Muscle layer of colon (tissue), 2 donors: ENCODE measurements around the gene LRRC42.
"Not testable (repeated sequence)": the region's sequence is repeated elsewhere in the genome, so short reads cannot be mapped to it uniquely, and the experiment has no call there.

Experiments
- H3K27ac ChIP-seq: one replicate; pipeline ENCODE4 v1.7.0; 2013; ENCODE audit warnings: low read depth, mild to moderate bottlenecking, low read length, moderate library complexity
- H3K27me3 ChIP-seq, 2 donors: one replicate each; pipeline ENCODE4 v1.7.0; 2013; ENCODE audit warnings: low read length in 2 of 2, mild to moderate bottlenecking in 2 of 2; ENCODE audit not compliant: insufficient read depth in 2 of 2, control insufficient read depth in 1 of 2
- H3K36me3 ChIP-seq: one replicate; pipeline ENCODE4 v1.7.0; 2013; ENCODE audit warnings: mild to moderate bottlenecking, low read length; ENCODE audit not compliant: insufficient read depth
- H3K4me1 ChIP-seq: one replicate; pipeline ENCODE4 v1.7.0; 2013; ENCODE audit warnings: mild to moderate bottlenecking, low read length; ENCODE audit not compliant: insufficient read depth
- H3K4me3 ChIP-seq, 2 donors: one replicate each; pipeline ENCODE4 v1.7.0; 2013; ENCODE audit warnings: low read length in 2 of 2, low read depth in 1 of 2, mild to moderate bottlenecking in 1 of 2, moderate library complexity in 1 of 2
- H3K9ac ChIP-seq: one replicate; pipeline ENCODE4 v1.7.0; 2013; ENCODE audit warnings: low read length
- H3K9me3 ChIP-seq: one replicate; pipeline ENCODE4 v1.7.0; 2013; ENCODE audit warnings: mild to moderate bottlenecking, low read length
- donor health status: abdominal sarcoma.
- donor health status: Adenocarcinoma of cecum.

LRRC42 gene

DNA sequence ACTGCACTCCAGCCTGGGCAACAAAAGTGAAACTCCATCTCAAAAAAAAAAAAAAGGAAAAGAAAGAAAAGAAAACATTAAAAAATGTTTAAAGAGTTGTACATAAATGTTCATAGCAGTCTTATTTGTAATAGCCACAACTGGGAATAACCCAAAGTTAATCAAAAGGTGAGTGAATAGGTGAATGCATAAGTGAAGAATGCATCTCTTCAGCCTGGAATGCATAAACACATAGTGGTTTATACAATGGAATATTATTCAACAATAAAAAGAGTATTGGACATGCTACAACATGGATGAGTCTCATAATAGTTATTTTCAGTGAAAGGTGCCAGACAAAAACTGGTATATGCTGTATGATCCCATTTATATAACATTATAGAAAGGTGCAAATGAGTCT is 53.8 kb downstream of the LRRC42 start:
- Histone ChIP-seq H3K27me3 (no peaks in the 10 kb centered on the region), H3K36me3 (no peaks in the 10 kb centered on the region), H3K4me3 (no peak overlapping the region), H3K27ac (no peak overlapping the region), H3K4me1 (no peaks in the 10 kb centered on the region), H3K9ac (no peak overlapping the region), H3K9me3 (no peaks in the 10 kb centered on the region)

DNA sequence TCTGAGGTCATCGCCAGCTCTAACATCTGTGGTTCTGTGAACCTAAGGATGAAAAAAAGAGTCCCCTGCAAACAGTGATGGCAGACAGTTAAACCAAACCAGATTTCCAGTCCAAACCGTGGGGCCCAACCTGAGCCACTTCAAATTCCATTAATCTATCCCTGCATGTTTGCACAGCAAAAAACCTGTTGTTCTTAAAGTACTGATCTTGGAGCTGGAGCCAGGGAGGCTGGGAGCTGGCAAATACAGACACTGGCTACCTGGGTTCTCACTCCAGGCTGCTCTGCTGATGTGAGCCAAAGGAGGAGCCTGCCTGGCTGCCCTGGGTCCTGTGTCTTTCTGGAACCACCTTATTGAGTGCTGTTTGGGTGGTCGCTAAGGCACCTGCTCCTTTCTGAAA is 55.4 kb downstream of the LRRC42 start:
- H3K4me3 ChIP-seq, result no peak overlapping the region
- H3K27ac ChIP-seq, result no peak overlapping the region
- no peak overlapping the region for H3K9ac ChIP-seq
- no peaks in the 10 kb centered on the region for H3K9me3 ChIP-seq
- no peaks in the 10 kb centered on the region for H3K36me3 ChIP-seq
- H3K4me1 ChIP-seq, result no peaks in the 10 kb centered on the region
- H3K27me3 ChIP-seq, result no peaks in the 10 kb centered on the region

GRCh38 chr1:54002544-54003248 is 56.5 kb downstream of the LRRC42 start:
- no peak overlapping the region for H3K9ac ChIP-seq
- H3K27me3 ChIP-seq, result no peaks in the 10 kb centered on the region
- H3K4me1 ChIP-seq, result no peaks in the 10 kb centered on the region
- no peak overlapping the region for H3K4me3 ChIP-seq
- H3K27ac ChIP-seq, result no peak overlapping the region
- H3K9me3 ChIP-seq, result no peaks in the 10 kb centered on the region
- no peaks in the 10 kb centered on the region for H3K36me3 ChIP-seq

DNA sequence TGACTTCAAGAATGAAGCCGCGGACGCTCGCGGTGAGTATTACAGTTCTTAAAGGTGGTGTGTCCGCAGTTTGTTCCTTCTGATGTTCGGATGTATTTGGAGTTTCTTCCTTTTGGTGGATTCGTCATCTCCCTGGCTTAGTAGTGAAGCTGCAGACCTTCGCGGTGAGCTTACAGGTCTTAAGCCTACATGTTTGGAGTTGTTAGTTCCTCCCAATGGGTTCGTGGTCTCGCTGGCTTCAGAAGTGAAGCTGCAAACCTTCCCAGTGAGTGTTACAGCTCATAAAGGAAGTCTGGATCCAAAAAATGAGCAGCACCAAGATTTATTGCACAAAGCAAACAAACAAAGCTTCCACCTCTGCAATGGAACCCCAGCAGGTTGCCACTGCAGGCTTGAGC is 57.1 kb downstream of the LRRC42 start:
- no peak overlapping the region for H3K27ac ChIP-seq
- no peaks in the 10 kb centered on the region for H3K4me1 ChIP-seq
- no peak overlapping the region for H3K9ac ChIP-seq
- H3K36me3 ChIP-seq, result no peaks in the 10 kb centered on the region
- H3K9me3 ChIP-seq, result no peaks in the 10 kb centered on the region
- H3K27me3 ChIP-seq, result no peaks in the 10 kb centered on the region
- H3K4me3 ChIP-seq, result no peak overlapping the region

- not testable (repeated sequence) for H3K27me3 ChIP-seq, H3K4me3 ChIP-seq, H3K9ac ChIP-seq, H3K4me1 ChIP-seq, H3K27ac ChIP-seq, H3K9me3 ChIP-seq, H3K36me3 ChIP-seq
Measured at GRCh38 chr1:54003750-54004480, 57.8 kb downstream of the LRRC42 start.

DNA sequence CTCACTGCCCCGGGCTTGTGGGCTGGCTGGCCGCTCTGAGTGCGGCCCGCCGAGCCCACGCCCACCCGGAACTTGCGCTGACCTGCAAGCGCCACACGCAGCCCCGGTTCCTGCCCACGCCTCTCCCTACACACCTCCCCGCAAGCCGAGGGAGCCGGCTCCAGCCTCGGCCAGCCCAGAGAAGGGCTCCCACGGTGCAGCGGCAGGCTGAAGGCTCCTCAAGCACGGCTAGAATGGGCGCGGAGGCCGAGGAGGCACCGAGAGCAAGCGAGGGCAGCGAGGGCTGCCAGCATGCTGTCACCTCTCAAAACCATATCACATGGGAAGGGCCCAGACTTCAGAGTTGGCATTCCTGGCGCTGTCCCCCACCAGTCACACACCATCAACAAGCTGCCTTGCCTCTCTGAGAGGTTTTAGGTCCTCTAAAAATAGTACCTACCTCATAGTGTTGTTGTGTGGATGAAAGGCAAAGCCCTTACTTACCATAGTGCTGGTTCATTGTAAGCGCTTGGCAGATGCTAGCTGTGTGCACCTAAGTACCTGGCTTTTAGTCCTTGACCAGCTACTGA is 58.4 kb downstream of the LRRC42 start:
- no peaks in the 10 kb centered on the region for H3K9me3 ChIP-seq
- H3K4me3 ChIP-seq, result no peak overlapping the region
- no peaks in the 10 kb centered on the region for H3K27me3 ChIP-seq
- no peaks in the 10 kb centered on the region for H3K4me1 ChIP-seq
- no peak overlapping the region for H3K27ac ChIP-seq
- no peaks in the 10 kb centered on the region for H3K36me3 ChIP-seq
- no peak overlapping the region for H3K9ac ChIP-seq

GRCh38 chr1:54006508-54006907 is 60.4 kb downstream of the LRRC42 start:
- H3K27me3 ChIP-seq, result no peaks in the 10 kb centered on the region
- no peak overlapping the region for H3K27ac ChIP-seq

GRCh38 chr1:54007613-54008012 is 61.5 kb downstream of the LRRC42 start:
- H3K4me3 ChIP-seq, result no peak overlapping the region
- H3K9me3 ChIP-seq, result no peaks in the 10 kb centered on the region
- no peak overlapping the region for H3K9ac ChIP-seq
- H3K4me1 ChIP-seq, result no peaks in the 10 kb centered on the region
- H3K27me3 ChIP-seq, result no peaks in the 10 kb centered on the region
- no peak overlapping the region for H3K27ac ChIP-seq
- no peaks in the 10 kb centered on the region for H3K36me3 ChIP-seq

More at GRCh38 chr1:54006508-54006907, 60.4 kb downstream of the LRRC42 start:
- no peaks in the 10 kb centered on the region for H3K4me1 ChIP-seq
- H3K4me3 ChIP-seq, result no peak overlapping the region
- no peaks in the 10 kb centered on the region for H3K9me3 ChIP-seq
- no peak overlapping the region for H3K9ac ChIP-seq
- no peaks in the 10 kb centered on the region for H3K36me3 ChIP-seq

DNA sequence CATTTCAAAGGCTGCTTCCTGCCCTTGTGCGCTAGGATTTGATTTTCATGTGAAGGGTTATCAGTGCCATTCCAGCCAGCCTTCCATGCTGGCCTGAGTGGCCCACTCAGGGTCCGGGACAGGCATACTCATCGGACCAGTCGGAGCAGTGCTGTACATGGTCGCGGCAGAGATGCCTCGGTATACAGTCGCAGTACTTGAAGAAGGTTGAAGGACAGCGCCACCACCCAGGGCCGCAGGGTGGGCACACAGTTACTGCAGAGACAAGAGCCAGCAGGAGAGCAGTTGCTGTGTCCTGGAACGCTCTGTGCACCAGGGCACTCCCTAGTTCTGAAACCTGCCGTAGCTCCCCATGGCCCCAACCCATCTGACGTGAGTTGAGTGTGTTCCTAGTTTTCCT is 62.7 kb downstream of the LRRC42 start:
- H3K27me3 ChIP-seq, result peaks cover 0 to 9% of the 10 kb centered on the region in 2 donors
- no peak overlapping the region for H3K4me3 ChIP-seq
- no peak overlapping the region for H3K9ac ChIP-seq
- no peak overlapping the region for H3K27ac ChIP-seq
- H3K4me1 ChIP-seq, result no peaks in the 10 kb centered on the region
- H3K36me3 ChIP-seq, result no peaks in the 10 kb centered on the region
- no peaks in the 10 kb centered on the region for H3K9me3 ChIP-seq

GRCh38 chr1:54009406-54009805 is 63.3 kb downstream of the LRRC42 start:
- no peaks in the 10 kb centered on the region for H3K9me3 ChIP-seq
- H3K27me3 ChIP-seq, result peaks cover 0 to 13% of the 10 kb centered on the region in 2 donors
- H3K9ac ChIP-seq, result no peak overlapping the region
- no peak overlapping the region for H3K27ac ChIP-seq
- H3K36me3 ChIP-seq, result no peaks in the 10 kb centered on the region
- H3K4me3 ChIP-seq, result no peak overlapping the region
- H3K4me1 ChIP-seq, result no peaks in the 10 kb centered on the region

GRCh38 chr1:54010415-54011117 is 64.4 kb downstream of the LRRC42 start:
- Histone ChIP-seq H3K4me3 (no peak overlapping the region), H3K27ac (no peak overlapping the region), H3K27me3 (peaks cover 0 to 13% of the 10 kb centered on the region in 2 donors), H3K4me1 (no peaks in the 10 kb centered on the region), H3K36me3 (no peaks in the 10 kb centered on the region), H3K9me3 (no peaks in the 10 kb centered on the region), H3K9ac (no peak overlapping the region)
